Measurements from ENCODE around the gene NSMF.

DNA sequence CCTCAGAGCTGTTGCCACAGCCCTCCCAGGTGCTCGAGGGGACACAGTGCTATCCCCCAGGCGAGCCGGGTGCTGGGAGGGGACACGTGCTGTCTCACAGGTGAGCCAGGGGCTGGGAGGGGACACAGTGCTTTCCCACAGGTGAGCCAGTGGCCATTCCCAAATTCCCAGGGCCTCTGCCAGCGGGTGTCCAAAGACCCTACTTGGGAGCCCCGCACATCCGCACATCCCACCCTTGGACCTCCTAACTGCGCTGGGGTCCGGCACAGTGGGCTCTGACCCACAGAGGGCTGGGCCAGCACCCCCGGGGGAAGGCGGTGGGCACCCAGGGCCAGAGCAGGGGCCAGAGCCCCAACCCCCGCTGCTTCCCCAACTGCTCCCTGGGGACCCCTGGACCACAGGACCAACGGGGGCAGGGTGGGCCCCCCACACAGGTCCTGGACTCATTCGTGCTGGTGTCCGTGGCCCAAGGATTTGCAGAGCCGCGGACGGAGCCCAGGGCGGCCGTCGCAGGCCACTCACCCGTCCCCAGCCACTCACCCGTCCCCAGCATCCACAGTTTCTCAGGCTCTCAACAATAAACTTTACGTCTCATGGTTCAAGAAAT, 54.1 kb downstream of the NSMF start:
- TF ChIP-seq, protein P1, sequence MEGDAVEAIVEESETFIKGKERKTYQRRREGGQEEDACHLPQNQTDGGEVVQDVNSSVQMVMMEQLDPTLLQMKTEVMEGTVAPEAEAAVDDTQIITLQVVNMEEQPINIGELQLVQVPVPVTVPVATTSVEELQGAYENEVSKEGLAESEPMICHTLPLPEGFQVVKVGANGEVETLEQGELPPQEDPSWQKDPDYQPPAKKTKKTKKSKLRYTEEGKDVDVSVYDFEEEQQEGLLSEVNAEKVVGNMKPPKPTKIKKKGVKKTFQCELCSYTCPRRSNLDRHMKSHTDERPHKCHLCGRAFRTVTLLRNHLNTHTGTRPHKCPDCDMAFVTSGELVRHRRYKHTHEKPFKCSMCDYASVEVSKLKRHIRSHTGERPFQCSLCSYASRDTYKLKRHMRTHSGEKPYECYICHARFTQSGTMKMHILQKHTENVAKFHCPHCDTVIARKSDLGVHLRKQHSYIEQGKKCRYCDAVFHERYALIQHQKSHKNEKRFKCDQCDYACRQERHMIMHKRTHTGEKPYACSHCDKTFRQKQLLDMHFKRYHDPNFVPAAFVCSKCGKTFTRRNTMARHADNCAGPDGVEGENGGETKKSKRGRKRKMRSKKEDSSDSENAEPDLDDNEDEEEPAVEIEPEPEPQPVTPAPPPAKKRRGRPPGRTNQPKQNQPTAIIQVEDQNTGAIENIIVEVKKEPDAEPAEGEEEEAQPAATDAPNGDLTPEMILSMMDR (IDR thresholded peaks at IDR 0.05 in 8 of 11, conservative IDR thresholded peaks at IDR 0.05 in 3 of 11): no peak
- no peak for TF ChIP-seq POLR2A (IDR thresholded peaks at IDR 0.05)
